OCI-LY7 (cell line): ENCODE measurements around the gene PCA3. TPM values are rescaled to one million over a fixed set of nuclear protein-coding genes. Genes with fewer than 3 reads are reported as not detected.

Source experiments
- BruUV-seq: library from RNA; stranded (reverse); fragments of 400-500 nt; replicated peaks from 2 replicates; lab custom pipeline; 2021; lab: Mats Ljungman, UMichigan
- CTCF ChIA-PET: fragments of 300-600 bp; sonication (Branson Sonifier 250); formaldehyde crosslinking; loops from one replicate; lab custom pipeline; 2022; ENCODE audit warnings: antibody characterized with exemption; ENCODE audit not compliant: unreplicated experiment; lab: Charles Lee
- POLR2A ChIA-PET: fragments of 300-600 bp; sonication (Branson Sonifier 250); formaldehyde crosslinking; loops from one replicate; lab custom pipeline; 2022; ENCODE audit warnings: antibody characterized with exemption; lab: Charles Lee
- DNase-seq: peaks from one replicate; pipeline ENCODE4 v3.0.0-alpha.2; 2015; ENCODE audit warnings: low spot score
- H2AFZ ChIP-seq: fragments of 200-600 bp; sonication (generic), shearing (Covaris generic); 2 replicates; pipeline ENCODE4 v1.6.1; 2014; ENCODE audit warnings: mild to moderate bottlenecking, antibody characterized with exemption, low read length, moderate library complexity
- H3K27ac ChIP-seq: fragments of 200-600 bp; sonication (generic); 2 replicates; pipeline ENCODE4 v1.5.1; 2014; ENCODE audit warnings: mixed run types, low read depth, mild to moderate bottlenecking, moderate library complexity, low read length, inconsistent platforms; ENCODE audit not compliant: poor library complexity, severe bottlenecking
- H3K36me3 ChIP-seq: fragments of 200-600 bp; sonication (generic); 2 replicates; pipeline ENCODE4 v1.6.1; 2014; ENCODE audit warnings: mild to moderate bottlenecking, antibody characterized with exemption, low read length, moderate library complexity, mixed read lengths; ENCODE audit not compliant: insufficient read depth
- H3K4me1 ChIP-seq: fragments of 200-600 bp; sonication (generic); 2 replicates; pipeline ENCODE4 v1.5.1; 2014; ENCODE audit warnings: mild to moderate bottlenecking, low read length; ENCODE audit not compliant: insufficient read depth, poor library complexity, severe bottlenecking
- H3K4me2 ChIP-seq: fragments of 200-600 bp; sonication (generic); 2 replicates; pipeline ENCODE4 v1.6.1; 2014; ENCODE audit warnings: mild to moderate bottlenecking, low read length
- H3K4me3 ChIP-seq: fragments of 200-600 bp; sonication (generic); 2 replicates; pipeline ENCODE4 v1.5.1; 2014; ENCODE audit warnings: mild to moderate bottlenecking, low read depth, low read length; ENCODE audit not compliant: poor library complexity, severe bottlenecking
- H3K79me2 ChIP-seq: fragments of 200-600 bp; sonication (generic); 2 replicates; pipeline ENCODE4 v1.6.1; 2016; ENCODE audit warnings: low read depth, mild to moderate bottlenecking, low read length, moderate library complexity, mixed read lengths; ENCODE audit not compliant: insufficient read depth
- H3K9me2 ChIP-seq: fragments of 200-600 bp; sonication (generic); 2 replicates; pipeline ENCODE4 v1.6.1; 2016; ENCODE audit warnings: mild to moderate bottlenecking, low read length, mixed read lengths; ENCODE audit not compliant: insufficient read depth
- H3K9me3 ChIP-seq: fragments of 200-600 bp; sonication (generic); 2 replicates; pipeline ENCODE4 v1.6.1; 2014; ENCODE audit warnings: mild to moderate bottlenecking, mixed run types, low read length, mixed read lengths
- H4K20me1 ChIP-seq: fragments of 200-600 bp; sonication (generic); 2 replicates; pipeline ENCODE4 v1.6.1; 2014; ENCODE audit warnings: mild to moderate bottlenecking, antibody characterized with exemption, low read length, moderate library complexity, mixed read lengths; ENCODE audit not compliant: insufficient read depth
- EZH2phosphoT487 ChIP-seq: fragments of 200-600 bp; sonication (generic); IDR thresholded peaks from 2 replicates; pipeline ENCODE4 v1.6.1; 2018; ENCODE audit warnings: low read depth, borderline replicate concordance, mild to moderate bottlenecking, mixed run types, antibody characterized with exemption, low read length, moderate library complexity, mixed read lengths
- intact Hi-C: fragments of 100-400 bp; cut with micrococcal nuclease; formaldehyde crosslinking; loops from one replicate; pipeline ENCODE4 v1.10.0; 2022; ENCODE audit not compliant: unreplicated experiment
- total RNA-seq, 2 experiments: library from RNA; depleted of rRNA in 1 of 2; stranded (reverse); fragments of >200 nt in 1 of 2; shearing (Covaris generic) in 1 of 2; gene quantifications; 2 replicates each; pipeline ENCODE4 v1.2.3, GENCODE V29; 2014 to 2022
- TF ChIP-seq, protein P1 (sequence below): fragments of 200-600 bp; sonication (generic); conservative IDR thresholded peaks from 2 replicates; pipeline ENCODE4 v1.5.1; 2014; ENCODE audit warnings: mild to moderate bottlenecking, antibody characterized with exemption, low read length, moderate library complexity, mixed read lengths

Gene PCA3
- total RNA-seq, 2 experiments from 2014 or later = not detected

GRCh38 chr9:76817489-76817888, 53.3 kb downstream of the PCA3 start:
- Histone ChIP-seq H3K9me3 (no peaks in the 10 kb centered on the region), H2AFZ (no peak overlapping the region), H3K4me3 (no peak overlapping the region), H3K4me2 (no peak overlapping the region), H4K20me1 (no peaks in the 10 kb centered on the region), H3K27ac (no peak overlapping the region), H3K9me2 (no peaks in the 10 kb centered on the region), H3K36me3 (no peaks in the 10 kb centered on the region), H3K79me2 (no peaks in the 10 kb centered on the region), H3K4me1 (no peaks in the 10 kb centered on the region)
- no peak for TF ChIP-seq EZH2phosphoT487
- TF ChIP-seq, protein P1, sequence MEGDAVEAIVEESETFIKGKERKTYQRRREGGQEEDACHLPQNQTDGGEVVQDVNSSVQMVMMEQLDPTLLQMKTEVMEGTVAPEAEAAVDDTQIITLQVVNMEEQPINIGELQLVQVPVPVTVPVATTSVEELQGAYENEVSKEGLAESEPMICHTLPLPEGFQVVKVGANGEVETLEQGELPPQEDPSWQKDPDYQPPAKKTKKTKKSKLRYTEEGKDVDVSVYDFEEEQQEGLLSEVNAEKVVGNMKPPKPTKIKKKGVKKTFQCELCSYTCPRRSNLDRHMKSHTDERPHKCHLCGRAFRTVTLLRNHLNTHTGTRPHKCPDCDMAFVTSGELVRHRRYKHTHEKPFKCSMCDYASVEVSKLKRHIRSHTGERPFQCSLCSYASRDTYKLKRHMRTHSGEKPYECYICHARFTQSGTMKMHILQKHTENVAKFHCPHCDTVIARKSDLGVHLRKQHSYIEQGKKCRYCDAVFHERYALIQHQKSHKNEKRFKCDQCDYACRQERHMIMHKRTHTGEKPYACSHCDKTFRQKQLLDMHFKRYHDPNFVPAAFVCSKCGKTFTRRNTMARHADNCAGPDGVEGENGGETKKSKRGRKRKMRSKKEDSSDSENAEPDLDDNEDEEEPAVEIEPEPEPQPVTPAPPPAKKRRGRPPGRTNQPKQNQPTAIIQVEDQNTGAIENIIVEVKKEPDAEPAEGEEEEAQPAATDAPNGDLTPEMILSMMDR = no peak
- DNase-seq = no peak
- intact Hi-C loops = no loop called here
- ChIA-PET CTCF (no interaction called here), POLR2A (no interaction called here)
- BruUV-seq = no TSS peak

GRCh38 chr9:76818271-76818670, 54.0 kb downstream of the PCA3 start:
- intact Hi-C loops = no loop called here
- ChIA-PET POLR2A (no interaction called here), CTCF (no interaction called here)
- no peaks in the 10 kb centered on the region for H4K20me1 ChIP-seq
- H3K9me2 ChIP-seq = no peaks in the 10 kb centered on the region
- DNase-seq = no peak
- H3K79me2 ChIP-seq = no peaks in the 10 kb centered on the region
- H3K4me3 ChIP-seq = no peak overlapping the region
- H2AFZ ChIP-seq = no peak overlapping the region
- no peak for TF ChIP-seq EZH2phosphoT487
- TF ChIP-seq, protein P1 = no peak
- no peak overlapping the region for H3K27ac ChIP-seq
- H3K9me3 ChIP-seq = no peaks in the 10 kb centered on the region
- BruUV-seq = no TSS peak
- H3K4me1 ChIP-seq = no peaks in the 10 kb centered on the region
- no peak overlapping the region for H3K4me2 ChIP-seq
- H3K36me3 ChIP-seq = no peaks in the 10 kb centered on the region

DNA sequence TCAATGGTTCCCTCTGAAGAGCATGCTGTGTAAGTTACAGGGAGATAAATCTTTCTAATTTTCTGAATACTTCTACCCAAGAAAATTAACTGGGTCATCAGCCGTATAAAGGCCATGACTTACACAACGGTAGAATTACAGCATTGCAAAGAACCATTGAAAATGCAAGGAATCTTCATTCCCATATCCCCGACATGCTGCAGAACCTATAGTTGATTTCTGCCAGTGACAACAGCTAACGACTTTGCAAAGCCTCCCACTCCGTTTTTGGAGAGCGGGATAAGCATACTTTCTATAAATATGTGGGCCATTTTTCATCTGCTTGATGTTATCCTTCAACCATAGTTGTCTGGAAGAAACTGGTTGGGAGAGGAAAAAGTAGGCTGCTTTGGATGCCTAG, 56.2 kb downstream of the PCA3 start:
- POLR2A ChIA-PET = interaction anchor here (0.6 kb wide), 1 partner anchor 44 kb away, joined by 3 read pairs; no protein-coding TSS in a partner anchor
- BruUV-seq = no TSS peak
- TF ChIP-seq EZH2phosphoT487 = no peak
- TF ChIP-seq, protein P1 = no peak

More for the DNA sequence above, 56.2 kb downstream of the PCA3 start:
- Histone ChIP-seq H3K9me2 (no peaks in the 10 kb centered on the region), H3K36me3 (no peaks in the 10 kb centered on the region), H3K79me2 (no peaks in the 10 kb centered on the region), H3K9me3 (no peaks in the 10 kb centered on the region), H3K4me1 (no peaks in the 10 kb centered on the region), H3K4me2 (no peak overlapping the region), H4K20me1 (no peaks in the 10 kb centered on the region), H3K4me3 (no peak overlapping the region), H2AFZ (no peak overlapping the region), H3K27ac (no peak overlapping the region)
- no peak for DNase-seq
- CTCF ChIA-PET = no interaction called here
- intact Hi-C loops = no loop called here
